ENCODE results near the gene PLEKHM3.

The PLEKHM3 gene

GRCh38 chr2:207792244-207792785 is 233.0 kb downstream of the PLEKHM3 start:
- peak overlapping the region; percentile 71 for H2AK5ac ChIP-seq (ENCODE audit: low read length, severe bottlenecking)
- H2BK12ac ChIP-seq (ENCODE audit: low read length in 2 of 2), result peak overlapping the region in 1 of 2 experiments; percentile 79
- no peaks in the 10 kb centered on the region for H3K79me1 ChIP-seq (replicated peaks; ENCODE audit: low read length, poor library complexity, severe bottlenecking)
- peak overlapping the region; percentile 26 for H2BK15ac ChIP-seq (ENCODE audit: low read depth, poor library complexity, severe bottlenecking)
- H3K27ac ChIP-seq (ENCODE audit: low read length, poor library complexity, severe bottlenecking), result peak overlapping the region; percentile 33
- peak overlapping the region; percentile 89 for H2AFZ ChIP-seq (ENCODE audit: low read depth, low read length)
- peak; percentile 70 for DNase-seq
- no peaks in the 10 kb centered on the region for H3K9me3 ChIP-seq (ENCODE audit: control insufficient read depth, low read length)
- no peak overlapping the region for H2BK5ac ChIP-seq (ENCODE audit: low read depth, low read length, poor library complexity, severe bottlenecking)
- peak overlapping the region in 1 of 2 experiments; percentile 69 for H3K4ac ChIP-seq (ENCODE audit: low read depth in 1 of 2, low read length in 2 of 2)
- H2BK120ac ChIP-seq (ENCODE audit: low read depth, low read length), result peak overlapping the region; percentile 71
- no peak overlapping the region for H3K14ac ChIP-seq (ENCODE audit: low read length in 2 of 2)
- peak overlapping the region; percentile 89 for H4K8ac ChIP-seq (ENCODE audit: low read length)
- peak overlapping the region; percentile 70 for H4K91ac ChIP-seq (ENCODE audit: low read length)
- peak overlapping the region; percentile 11 to 69 for H3K18ac ChIP-seq (ENCODE audit: low read depth in 1 of 2, low read length in 2 of 2)
- no peak overlapping the region for H3K23ac ChIP-seq (ENCODE audit: low read length in 2 of 2)
- WGBS, result 29% methylated on average over 4 of the region's 6 CpGs
- H3K9ac ChIP-seq (ENCODE audit: low read length), result no peak overlapping the region
- peaks cover 13% of the 10 kb centered on the region for H3K4me1 ChIP-seq (ENCODE audit: control insufficient read depth, insufficient read depth, low read depth, low read length)
- no peaks in the 10 kb centered on the region for H3K36me3 ChIP-seq (ENCODE audit: control insufficient read depth in 1 of 2, insufficient read depth in 2 of 2, low read depth in 1 of 2, low read length in 2 of 2)
- H3K27me3 ChIP-seq (ENCODE audit: control insufficient read depth in 1 of 2, insufficient read depth in 1 of 2, low read length in 2 of 2), result no peaks in the 10 kb centered on the region
- H3K4me3 ChIP-seq (ENCODE audit: insufficient read depth in 1 of 2, low read depth in 1 of 2, low read length in 2 of 2), result no peak overlapping the region
- no peak overlapping the region for H3K4me2 ChIP-seq (ENCODE audit: low read length, poor library complexity, severe bottlenecking)

- Histone ChIP-seq H3K27me3 (ENCODE audit: control insufficient read depth in 1 of 2, insufficient read depth in 1 of 2, low read length in 2 of 2) (no peaks in the 10 kb centered on the region), H2AK5ac (ENCODE audit: low read length, severe bottlenecking) (no peak overlapping the region), H3K18ac (ENCODE audit: low read depth in 1 of 2, low read length in 2 of 2) (no peak overlapping the region), H3K9ac (ENCODE audit: low read length) (no peak overlapping the region), H3K36me3 (ENCODE audit: control insufficient read depth in 1 of 2, insufficient read depth in 2 of 2, low read depth in 1 of 2, low read length in 2 of 2) (no peaks in the 10 kb centered on the region), H2BK15ac (ENCODE audit: low read depth, poor library complexity, severe bottlenecking) (no peak overlapping the region), H3K79me1 (replicated peaks; ENCODE audit: low read length, poor library complexity, severe bottlenecking) (no peaks in the 10 kb centered on the region), H3K9me3 (ENCODE audit: control insufficient read depth, low read length) (no peaks in the 10 kb centered on the region), H3K4me2 (ENCODE audit: low read length, poor library complexity, severe bottlenecking) (no peak overlapping the region), H2BK12ac (ENCODE audit: low read length in 2 of 2) (no peak overlapping the region), H2BK120ac (ENCODE audit: low read depth, low read length) (no peak overlapping the region), H3K14ac (ENCODE audit: low read length in 2 of 2) (no peak overlapping the region), H3K4ac (ENCODE audit: low read depth in 1 of 2, low read length in 2 of 2) (no peak overlapping the region), H3K4me1 (ENCODE audit: control insufficient read depth, insufficient read depth, low read depth, low read length) (peaks cover 8% of the 10 kb centered on the region), H3K4me3 (ENCODE audit: insufficient read depth in 1 of 2, low read depth in 1 of 2, low read length in 2 of 2) (no peak overlapping the region), H2BK5ac (ENCODE audit: low read depth, low read length, poor library complexity, severe bottlenecking) (no peak overlapping the region), H4K91ac (ENCODE audit: low read length) (no peak overlapping the region), H3K23ac (ENCODE audit: low read length in 2 of 2) (no peak overlapping the region), H3K27ac (ENCODE audit: low read length, poor library complexity, severe bottlenecking) (no peak overlapping the region), H2AFZ (ENCODE audit: low read depth, low read length) (no peak overlapping the region), H4K8ac (ENCODE audit: low read length) (no peak overlapping the region)
- 88% methylated on average over 1 of the region's 6 CpGs for WGBS
- DNase-seq, result no peak
Measured at GRCh38 chr2:207791579-207792243, 233.6 kb downstream of the PLEKHM3 start.

GRCh38 chr2:207790898-207791297 is 234.4 kb downstream of the PLEKHM3 start:
- H4K91ac ChIP-seq (ENCODE audit: low read length), result no peak overlapping the region
- H3K9me3 ChIP-seq (ENCODE audit: control insufficient read depth, low read length), result no peaks in the 10 kb centered on the region
- 100% methylated on average over 1 of the region's 1 CpG for WGBS
- H2AFZ ChIP-seq (ENCODE audit: low read depth, low read length), result no peak overlapping the region
- H3K18ac ChIP-seq (ENCODE audit: low read depth in 1 of 2, low read length in 2 of 2), result no peak overlapping the region
- DNase-seq, result no peak
- H3K27me3 ChIP-seq (ENCODE audit: control insufficient read depth in 1 of 2, insufficient read depth in 1 of 2, low read length in 2 of 2), result no peaks in the 10 kb centered on the region
- H3K4me1 ChIP-seq (ENCODE audit: control insufficient read depth, insufficient read depth, low read depth, low read length), result peaks cover 5% of the 10 kb centered on the region
- H3K4ac ChIP-seq (ENCODE audit: low read depth in 1 of 2, low read length in 2 of 2), result no peak overlapping the region
- H4K8ac ChIP-seq (ENCODE audit: low read length), result peak overlapping the region; percentile 36
- no peak overlapping the region for H2BK120ac ChIP-seq (ENCODE audit: low read depth, low read length)
- no peak overlapping the region for H2BK12ac ChIP-seq (ENCODE audit: low read length in 2 of 2)
- H3K27ac ChIP-seq (ENCODE audit: low read length, poor library complexity, severe bottlenecking), result no peak overlapping the region
- no peak overlapping the region for H2BK5ac ChIP-seq (ENCODE audit: low read depth, low read length, poor library complexity, severe bottlenecking)
- H2AK5ac ChIP-seq (ENCODE audit: low read length, severe bottlenecking), result no peak overlapping the region
- H3K4me2 ChIP-seq (ENCODE audit: low read length, poor library complexity, severe bottlenecking), result no peak overlapping the region
- no peaks in the 10 kb centered on the region for H3K36me3 ChIP-seq (ENCODE audit: control insufficient read depth in 1 of 2, insufficient read depth in 2 of 2, low read depth in 1 of 2, low read length in 2 of 2)
- no peak overlapping the region for H3K4me3 ChIP-seq (ENCODE audit: insufficient read depth in 1 of 2, low read depth in 1 of 2, low read length in 2 of 2)
- no peak overlapping the region for H3K14ac ChIP-seq (ENCODE audit: low read length in 2 of 2)
- no peaks in the 10 kb centered on the region for H3K79me1 ChIP-seq (replicated peaks; ENCODE audit: low read length, poor library complexity, severe bottlenecking)
- H3K23ac ChIP-seq (ENCODE audit: low read length in 2 of 2), result no peak overlapping the region
- no peak overlapping the region for H2BK15ac ChIP-seq (ENCODE audit: low read depth, poor library complexity, severe bottlenecking)
- H3K9ac ChIP-seq (ENCODE audit: low read length), result no peak overlapping the region

- peaks cover 5% of the 10 kb centered on the region for H3K4me1 ChIP-seq (ENCODE audit: control insufficient read depth, insufficient read depth, low read depth, low read length)
Measured at GRCh38 chr2:207787800-207788199, 237.5 kb downstream of the PLEKHM3 start.

More at GRCh38 chr2:207787800-207788199, 237.5 kb downstream of the PLEKHM3 start:
- H3K36me3 ChIP-seq (ENCODE audit: control insufficient read depth in 1 of 2, insufficient read depth in 2 of 2, low read depth in 1 of 2, low read length in 2 of 2), result no peaks in the 10 kb centered on the region
- H2AFZ ChIP-seq (ENCODE audit: low read depth, low read length), result no peak overlapping the region
- no peak overlapping the region for H3K4me2 ChIP-seq (ENCODE audit: low read length, poor library complexity, severe bottlenecking)
- H4K8ac ChIP-seq (ENCODE audit: low read length), result no peak overlapping the region
- 81% methylated on average over 4 of the region's 4 CpGs for WGBS
- no peak overlapping the region for H3K23ac ChIP-seq (ENCODE audit: low read length in 2 of 2)
- H2BK5ac ChIP-seq (ENCODE audit: low read depth, low read length, poor library complexity, severe bottlenecking), result no peak overlapping the region
- H3K27me3 ChIP-seq (ENCODE audit: control insufficient read depth in 1 of 2, insufficient read depth in 1 of 2, low read length in 2 of 2), result no peaks in the 10 kb centered on the region
- no peak overlapping the region for H3K18ac ChIP-seq (ENCODE audit: low read depth in 1 of 2, low read length in 2 of 2)
- H2BK120ac ChIP-seq (ENCODE audit: low read depth, low read length), result no peak overlapping the region
- no peak overlapping the region for H3K14ac ChIP-seq (ENCODE audit: low read length in 2 of 2)
- DNase-seq, result no peak
- no peak overlapping the region for H4K91ac ChIP-seq (ENCODE audit: low read length)
- no peak overlapping the region for H3K4me3 ChIP-seq (ENCODE audit: insufficient read depth in 1 of 2, low read depth in 1 of 2, low read length in 2 of 2)
- no peak overlapping the region for H2AK5ac ChIP-seq (ENCODE audit: low read length, severe bottlenecking)
- no peaks in the 10 kb centered on the region for H3K9me3 ChIP-seq (ENCODE audit: control insufficient read depth, low read length)
- no peak overlapping the region for H3K27ac ChIP-seq (ENCODE audit: low read length, poor library complexity, severe bottlenecking)
- H2BK12ac ChIP-seq (ENCODE audit: low read length in 2 of 2), result no peak overlapping the region
- H3K79me1 ChIP-seq (replicated peaks; ENCODE audit: low read length, poor library complexity, severe bottlenecking), result no peaks in the 10 kb centered on the region
- no peak overlapping the region for H3K9ac ChIP-seq (ENCODE audit: low read length)
- H2BK15ac ChIP-seq (ENCODE audit: low read depth, poor library complexity, severe bottlenecking), result no peak overlapping the region
- H3K4ac ChIP-seq (ENCODE audit: low read depth in 1 of 2, low read length in 2 of 2), result no peak overlapping the region
